Ishikawa (cell line): Measurements from ENCODE around the gene RAB7B.

Experiments used
- CEBPB ChIP-seq: IDR thresholded peaks from 2 replicates; pipeline ENCODE4 v1.6.1; 2012
- CREB1 ChIP-seq: IDR thresholded peaks from 2 replicates; pipeline ENCODE4 v1.6.1; 2012; ENCODE audit warnings: low read depth
- EGR1 ChIP-seq: IDR thresholded peaks from 2 replicates; pipeline ENCODE4 v1.6.1; 2012
- EP300 ChIP-seq: IDR thresholded peaks from 2 replicates; pipeline ENCODE4 v1.6.1; 2012; ENCODE audit warnings: borderline replicate concordance
- FOXM1 ChIP-seq: IDR thresholded peaks from 2 replicates; pipeline ENCODE4 v1.6.1; 2012; ENCODE audit warnings: low read depth, borderline replicate concordance
- MAX ChIP-seq: IDR thresholded peaks from 2 replicates; pipeline ENCODE4 v1.6.1; 2012
- NFIC ChIP-seq: IDR thresholded peaks from 2 replicates; pipeline ENCODE4 v1.6.1; 2012
- RAD21 ChIP-seq: IDR thresholded peaks from 2 replicates; pipeline ENCODE4 v1.6.1; 2012; ENCODE audit warnings: low read depth
- TAF1 ChIP-seq: IDR thresholded peaks from 2 replicates; pipeline ENCODE4 v1.6.1; 2012; ENCODE audit warnings: low read depth, mild to moderate bottlenecking
- TCF12 ChIP-seq: IDR thresholded peaks from 2 replicates; pipeline ENCODE4 v1.6.1; 2012; ENCODE audit warnings: low read depth
- TEAD4 ChIP-seq: IDR thresholded peaks from 2 replicates; pipeline ENCODE4 v1.6.1; 2012
- USF1 ChIP-seq: IDR thresholded peaks from 2 replicates; pipeline ENCODE4 v1.6.1; 2012
- YY1 ChIP-seq: IDR thresholded peaks from 2 replicates; pipeline ENCODE4 v1.6.1; 2012; ENCODE audit warnings: low read depth
- ZBTB7A ChIP-seq: IDR thresholded peaks from 2 replicates; pipeline ENCODE4 v1.6.1; 2012; ENCODE audit warnings: low read depth
- TF ChIP-seq, protein P1 (sequence below): IDR thresholded peaks from 2 replicates; pipeline ENCODE4 v1.6.1; 2012; ENCODE audit warnings: low read depth, mild to moderate bottlenecking

Gene RAB7B

DNA sequence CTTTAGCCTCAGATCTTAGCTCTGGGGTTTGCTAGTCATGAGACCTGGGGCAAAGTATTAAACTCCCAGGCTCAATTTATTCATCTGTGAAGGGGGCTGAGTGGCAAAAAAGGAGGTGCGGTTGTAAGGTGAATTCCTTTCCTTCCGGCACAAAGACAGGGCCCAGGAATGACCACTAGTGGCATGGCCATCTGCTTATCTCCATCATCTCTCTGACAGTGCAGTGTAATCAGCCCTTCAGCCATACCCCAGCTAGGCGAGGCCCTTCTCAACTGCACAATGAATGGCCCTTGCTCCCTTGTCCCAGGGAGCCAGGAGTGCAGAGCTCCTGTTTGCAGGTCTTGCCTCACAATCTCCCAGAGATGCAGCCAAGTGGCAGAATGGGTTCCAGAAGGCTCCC is 54.3 kb downstream of the RAB7B start:
- no peak for TF ChIP-seq CEBPB
- TF ChIP-seq MAX: no peak
- no peak for TF ChIP-seq TAF1
- no peak for TF ChIP-seq RAD21
- TF ChIP-seq EGR1: no peak
- no peak for TF ChIP-seq TEAD4
- TF ChIP-seq FOXM1: no peak
- no peak for TF ChIP-seq ZBTB7A
- TF ChIP-seq USF1: no peak
- no peak for TF ChIP-seq EP300
- TF ChIP-seq, protein P1, sequence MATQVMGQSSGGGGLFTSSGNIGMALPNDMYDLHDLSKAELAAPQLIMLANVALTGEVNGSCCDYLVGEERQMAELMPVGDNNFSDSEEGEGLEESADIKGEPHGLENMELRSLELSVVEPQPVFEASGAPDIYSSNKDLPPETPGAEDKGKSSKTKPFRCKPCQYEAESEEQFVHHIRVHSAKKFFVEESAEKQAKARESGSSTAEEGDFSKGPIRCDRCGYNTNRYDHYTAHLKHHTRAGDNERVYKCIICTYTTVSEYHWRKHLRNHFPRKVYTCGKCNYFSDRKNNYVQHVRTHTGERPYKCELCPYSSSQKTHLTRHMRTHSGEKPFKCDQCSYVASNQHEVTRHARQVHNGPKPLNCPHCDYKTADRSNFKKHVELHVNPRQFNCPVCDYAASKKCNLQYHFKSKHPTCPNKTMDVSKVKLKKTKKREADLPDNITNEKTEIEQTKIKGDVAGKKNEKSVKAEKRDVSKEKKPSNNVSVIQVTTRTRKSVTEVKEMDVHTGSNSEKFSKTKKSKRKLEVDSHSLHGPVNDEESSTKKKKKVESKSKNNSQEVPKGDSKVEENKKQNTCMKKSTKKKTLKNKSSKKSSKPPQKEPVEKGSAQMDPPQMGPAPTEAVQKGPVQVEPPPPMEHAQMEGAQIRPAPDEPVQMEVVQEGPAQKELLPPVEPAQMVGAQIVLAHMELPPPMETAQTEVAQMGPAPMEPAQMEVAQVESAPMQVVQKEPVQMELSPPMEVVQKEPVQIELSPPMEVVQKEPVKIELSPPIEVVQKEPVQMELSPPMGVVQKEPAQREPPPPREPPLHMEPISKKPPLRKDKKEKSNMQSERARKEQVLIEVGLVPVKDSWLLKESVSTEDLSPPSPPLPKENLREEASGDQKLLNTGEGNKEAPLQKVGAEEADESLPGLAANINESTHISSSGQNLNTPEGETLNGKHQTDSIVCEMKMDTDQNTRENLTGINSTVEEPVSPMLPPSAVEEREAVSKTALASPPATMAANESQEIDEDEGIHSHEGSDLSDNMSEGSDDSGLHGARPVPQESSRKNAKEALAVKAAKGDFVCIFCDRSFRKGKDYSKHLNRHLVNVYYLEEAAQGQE: no peak
- TF ChIP-seq YY1: no peak
- no peak for TF ChIP-seq TCF12

DNA sequence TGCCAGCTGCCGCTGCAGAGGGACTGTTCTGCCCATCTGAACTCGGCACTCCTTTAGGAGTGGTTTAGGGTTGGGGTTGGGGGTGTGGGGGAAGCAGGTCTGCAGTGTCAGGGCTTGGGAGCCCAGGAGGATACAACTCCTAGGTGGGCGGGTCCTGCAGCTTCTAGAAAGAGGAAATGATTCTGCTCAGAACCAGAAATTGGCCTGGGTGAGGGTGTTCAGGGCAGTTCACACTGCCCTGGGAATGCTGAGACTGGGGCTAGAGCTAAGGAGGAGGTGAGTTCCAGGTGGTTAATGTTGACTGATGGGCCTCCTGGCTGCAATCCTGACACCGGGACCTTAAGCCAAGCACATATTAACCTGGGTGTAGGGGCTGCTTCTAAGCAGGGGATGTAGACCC is 55.2 kb downstream of the RAB7B start:
- TF ChIP-seq NFIC: no peak
- no peak for TF ChIP-seq YY1

- TF ChIP-seq EP300: no peak
- TF ChIP-seq TAF1: no peak
- TF ChIP-seq MAX: no peak
- no peak for TF ChIP-seq CREB1
- no peak for TF ChIP-seq YY1
- TF ChIP-seq USF1: no peak
- TF ChIP-seq TCF12: no peak
- no peak for TF ChIP-seq EGR1
- TF ChIP-seq TEAD4: no peak
- no peak for TF ChIP-seq CEBPB
- TF ChIP-seq RAD21: no peak
- TF ChIP-seq NFIC: no peak
These were observed 56.2 kb downstream of the RAB7B start for GRCh38 chr1:205947024-205947423.

DNA sequence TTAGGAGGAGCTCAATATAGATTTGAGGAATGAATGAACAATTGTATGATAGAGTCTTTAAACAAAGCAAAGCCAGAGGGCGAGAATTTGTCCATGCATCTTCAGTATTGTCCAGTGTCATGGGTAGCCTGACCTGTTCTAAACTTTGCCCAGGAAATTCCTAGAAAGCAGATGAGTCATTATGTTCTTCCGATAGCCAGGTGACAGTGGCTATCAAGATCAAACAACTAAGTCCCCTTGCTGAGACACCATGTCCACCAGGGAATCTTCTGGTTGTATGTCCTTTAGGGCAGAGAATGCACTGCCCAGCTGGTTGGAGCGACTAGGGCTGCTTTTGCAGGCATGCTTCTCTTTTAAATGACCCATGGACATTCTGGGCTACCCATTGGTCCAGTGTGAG is 58.1 kb downstream of the RAB7B start:
- no peak for TF ChIP-seq FOXM1
- no peak for TF ChIP-seq YY1
- TF ChIP-seq TCF12: no peak
- TF ChIP-seq TEAD4: no peak

DNA sequence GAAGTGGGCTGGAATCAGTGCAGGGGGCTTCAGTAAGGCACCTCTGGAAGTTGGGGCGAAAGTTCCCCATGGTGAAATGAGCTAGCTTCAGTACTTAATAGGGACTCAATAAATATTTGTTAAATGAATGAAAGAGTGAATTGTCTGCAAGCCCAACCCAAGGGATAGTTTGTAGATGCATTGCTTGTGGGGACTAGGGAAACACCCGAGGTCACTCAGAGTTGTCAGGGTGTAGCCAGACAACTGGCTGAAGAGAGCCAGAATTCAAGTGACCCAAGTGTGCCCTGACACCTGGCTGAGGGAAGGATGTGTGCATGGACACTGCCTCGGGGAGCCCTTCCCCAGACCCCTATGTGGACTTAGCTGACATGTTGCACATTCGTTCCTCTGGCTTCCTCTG is 58.7 kb downstream of the RAB7B start:
- no peak for TF ChIP-seq NFIC
- no peak for TF ChIP-seq TCF12
- no peak for TF ChIP-seq TAF1
- TF ChIP-seq RAD21: no peak
- TF ChIP-seq CREB1: no peak
- TF ChIP-seq YY1: no peak
- TF ChIP-seq, protein P1: no peak
- no peak for TF ChIP-seq CEBPB
- no peak for TF ChIP-seq MAX

GRCh38 chr1:205943245-205943644 is 60.0 kb downstream of the RAB7B start, which contains the start of gene SLC26A9:
Gene SLC26A9, minus strand, starts transcription at chr1:205943456. Its CDS starts 7,636 bp downstream, at chr1:205935820.
- no peak for TF ChIP-seq TCF12
- TF ChIP-seq MAX: no peak
- no peak for TF ChIP-seq USF1
- TF ChIP-seq NFIC: no peak
- TF ChIP-seq ZBTB7A: no peak
- TF ChIP-seq CEBPB: no peak
- TF ChIP-seq TAF1: no peak
- TF ChIP-seq EGR1: no peak
- TF ChIP-seq RAD21: no peak
- TF ChIP-seq YY1: no peak
- no peak for TF ChIP-seq FOXM1
- TF ChIP-seq TEAD4: no peak
- TF ChIP-seq, protein P1: no peak
- no peak for TF ChIP-seq CREB1
- TF ChIP-seq EP300: no peak
